Liver (tissue), 9 donors: Measurements from ENCODE around the gene TAF1. TPM values are rescaled to one million over a fixed set of nuclear protein-coding genes. Genes with fewer than 3 reads are reported as not detected.
"Not testable (repeated sequence)": the region's sequence is repeated elsewhere in the genome, so short reads cannot be mapped to it uniquely, and the experiment has no call there.

ENCODE experiments used
- DNase-seq: peaks from one replicate; pipeline ENCODE4 v3.0.0-alpha.2; 2017; ENCODE audit warnings: low spot score
- H3K27ac ChIP-seq, 2 donors: one replicate each; pipeline ENCODE4 v1.7.0; 2013; ENCODE audit warnings: inconsistent platforms in 2 of 2, low read length in 2 of 2, control low read depth in 1 of 2, low read depth in 1 of 2, mild to moderate bottlenecking in 1 of 2
- H3K27me3 ChIP-seq, 4 donors: one replicate each; pipeline versions ENCODE4 v1.6.1 to v1.7.0; 2013; ENCODE audit warnings: low read length in 3 of 4, inconsistent platforms in 1 of 4, mild to moderate bottlenecking in 1 of 4, moderate library complexity in 1 of 4; ENCODE audit not compliant: control insufficient read depth in 4 of 4, insufficient read depth in 4 of 4
- H3K36me3 ChIP-seq, 4 donors: one replicate each; pipeline versions ENCODE4 v1.6.1 to v1.7.0; 2013; ENCODE audit warnings: low read length in 3 of 4, mild to moderate bottlenecking in 3 of 4, low read depth in 1 of 4, moderate library complexity in 1 of 4; ENCODE audit not compliant: control insufficient read depth in 4 of 4, insufficient read depth in 3 of 4
- H3K4me1 ChIP-seq, 4 donors: one replicate each; pipeline versions ENCODE4 v1.6.1 to v1.7.0; 2013; ENCODE audit warnings: low read length in 3 of 4, mild to moderate bottlenecking in 3 of 4, moderate library complexity in 1 of 4; ENCODE audit not compliant: control insufficient read depth in 4 of 4, insufficient read depth in 4 of 4
- H3K4me3 ChIP-seq, 3 donors: one replicate each; pipeline versions ENCODE4 v1.6.1 to v1.7.0; 2013; ENCODE audit warnings: low read length in 3 of 3, control low read depth in 1 of 3, low read depth in 1 of 3, mild to moderate bottlenecking in 1 of 3
- H3K9ac ChIP-seq, 2 donors: one replicate each; pipeline ENCODE4 v1.7.0; 2013; ENCODE audit warnings: low read length in 2 of 2, mild to moderate bottlenecking in 2 of 2, moderate library complexity in 2 of 2, control low read depth in 1 of 2, low read depth in 1 of 2
- H3K9me3 ChIP-seq, 4 donors: one replicate each; pipeline versions ENCODE4 v1.6.1 to v1.7.0; 2013; ENCODE audit warnings: low read length in 3 of 4; ENCODE audit not compliant: control insufficient read depth in 4 of 4
- CTCF ChIP-seq: fragments of 150-350 bp; IDR thresholded peaks from 2 replicates; pipeline ENCODE4 v1.5.1; 2017; ENCODE audit warnings: improper control_type of control experiment, low read depth, low read length; ENCODE audit not compliant: missing input control
- FOXA1 ChIP-seq: IDR thresholded peaks from 2 replicates; pipeline ENCODE4 v1.6.1; 2016; ENCODE audit warnings: antibody characterized with exemption
- GABPA ChIP-seq, 2 donors: IDR thresholded peaks in 1 of 2; conservative IDR thresholded peaks in 1 of 2; 2 replicates each; pipeline ENCODE4 v1.6.1; 2016; ENCODE audit warnings: antibody characterized with exemption in 2 of 2, mild to moderate bottlenecking in 1 of 2, moderate library complexity in 1 of 2
- HNF4A ChIP-seq, 2 donors: conservative IDR thresholded peaks; 2 replicates each; pipeline ENCODE4 v1.6.1; 2016; ENCODE audit warnings: antibody characterized with exemption in 2 of 2, mild to moderate bottlenecking in 2 of 2
- HNF4G ChIP-seq: IDR thresholded peaks from 2 replicates; pipeline ENCODE4 v1.6.1; 2016; ENCODE audit warnings: antibody characterized with exemption
- MAX ChIP-seq: IDR thresholded peaks from 2 replicates; pipeline ENCODE4 v1.6.1; 2016; ENCODE audit warnings: antibody characterized with exemption
- NR2F2 ChIP-seq: IDR thresholded peaks from 2 replicates; pipeline ENCODE4 v1.6.1; 2016; ENCODE audit warnings: antibody characterized with exemption
- RAD21 ChIP-seq, 2 donors: IDR thresholded peaks; 2 replicates each; pipeline ENCODE4 v1.6.1; 2016; ENCODE audit warnings: antibody characterized with exemption in 2 of 2, mild to moderate bottlenecking in 2 of 2
- REST ChIP-seq: IDR thresholded peaks from 2 replicates; pipeline ENCODE4 v1.6.1; 2016; ENCODE audit warnings: antibody characterized with exemption, mild to moderate bottlenecking
- SP1 ChIP-seq: IDR thresholded peaks from 2 replicates; pipeline ENCODE4 v1.6.1; 2018; ENCODE audit warnings: antibody characterized with exemption, mild to moderate bottlenecking
- TAF1 ChIP-seq: conservative IDR thresholded peaks from 2 replicates; pipeline ENCODE4 v1.6.1; 2016; ENCODE audit warnings: antibody characterized with exemption, mild to moderate bottlenecking
- ZBTB33 ChIP-seq: IDR thresholded peaks from 2 replicates; pipeline ENCODE4 v1.6.1; 2016; ENCODE audit warnings: antibody characterized with exemption
- WGBS: extraction: QIAGEN DNeasy Blood & Tissue Kit; methylation state at CpG from one replicate; pipeline ENCODE4 v1.1.7; 2013; 5-methylcytosine and 5-hydroxymethylcytosine counted together
- polyA plus RNA-seq, 2 donors: library from polyadenylated mRNA; stranded (reverse) in 1 of 2; unstranded in 1 of 2; fragments of 200-250 nt in 1 of 2; fragments of >200 nt in 1 of 2; fragmentation: Nextera tagmentation in 1 of 2; extraction: Ambion mirVana in 1 of 2; gene quantifications; one replicate each; pipeline versions ENCODE4 v1.2.1 to v1.2.3, GENCODE V29; 2013 to 2015
- total RNA-seq, 2 donors: library from RNA; depleted of rRNA; stranded (reverse); fragments of >200 nt; gene quantifications; one replicate each; pipeline ENCODE4 v1.2.3, GENCODE V29; 2014
- TF ChIP-seq, protein P1 (sequence below): IDR thresholded peaks from 2 replicates; pipeline ENCODE4 v1.6.1; 2016; ENCODE audit warnings: antibody characterized with exemption
- donor health status: healthy.
- donor health status: healthy.
- donor health status: healthy.
- donor health status: healthy.
- donor health status: healthy.

The TAF1 gene
- total and polyA plus RNA-seq, 4 donors, result 2.8 to 37.7 (median 14.6) TPM

GRCh38 chrX:71391725-71392124 is 25.6 kb downstream of the TAF1 start:
- TF ChIP-seq HNF4A (conservative IDR thresholded peaks at IDR 0.05), result peak; percentile 10 to 18
- 97% methylated on average over 4 of the region's 4 CpGs for WGBS
- H3K36me3 ChIP-seq, result peaks cover 2 to 54% (median 36%) of the 10 kb centered on the region in 4 donors

GRCh38 chrX:71393919-71394318 is 27.8 kb downstream of the TAF1 start:
- no peak overlapping the region for H3K27ac ChIP-seq
- DNase-seq, result no peak
- no peaks in the 10 kb centered on the region for H3K9me3 ChIP-seq
- TF ChIP-seq NR2F2 (no peak), ZBTB33 (no peak), HNF4A (conservative IDR thresholded peaks at IDR 0.05) (no peak), CTCF (no peak), RAD21 (IDR thresholded peaks at IDR 0.05) (no peak), REST (no peak), SP1 (no peak), FOXA1 (no peak), TAF1 (no peak), GABPA (IDR thresholded peaks at IDR 0.05 in 1 of 2, conservative IDR thresholded peaks at IDR 0.05 in 1 of 2) (no peak), MAX (no peak), HNF4G (no peak)
- TF ChIP-seq, protein P1, sequence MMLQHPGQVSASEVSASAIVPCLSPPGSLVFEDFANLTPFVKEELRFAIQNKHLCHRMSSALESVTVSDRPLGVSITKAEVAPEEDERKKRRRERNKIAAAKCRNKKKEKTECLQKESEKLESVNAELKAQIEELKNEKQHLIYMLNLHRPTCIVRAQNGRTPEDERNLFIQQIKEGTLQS, result no peak
- H3K4me3 ChIP-seq, result no peak overlapping the region
- 96% methylated on average over 5 of the region's 5 CpGs for WGBS
- no peak overlapping the region for H3K9ac ChIP-seq
- no peaks in the 10 kb centered on the region for H3K27me3 ChIP-seq
- H3K36me3 ChIP-seq, result peaks cover 2 to 57% (median 32%) of the 10 kb centered on the region in 4 donors
- H3K4me1 ChIP-seq, result peaks cover 0 to 7% (median 0%) of the 10 kb centered on the region in 4 donors

More at GRCh38 chrX:71391725-71392124, 25.6 kb downstream of the TAF1 start:
- not testable (repeated sequence) for H3K9ac ChIP-seq, H3K4me3 ChIP-seq, H3K27ac ChIP-seq, H3K9me3 ChIP-seq, DNase-seq, H3K4me1 ChIP-seq, H3K27me3 ChIP-seq
